Gastrocnemius medialis (tissue), 4 donors: ENCODE measurements around the gene DSN1.

Experiments used
- CTCF ChIP-seq, 5 experiments: fragments of 450-650 bp in 3 of 5; fragments of 200-600 bp in 2 of 5; sonication (generic) in 2 of 5; IDR thresholded peaks in 4 of 5; conservative IDR thresholded peaks in 1 of 5; 1 replicate in 4 of 5; 2 replicates in 1 of 5; pipeline ENCODE4 v1.5.1; 2016 to 2019; ENCODE audit warnings: antibody characterized with exemption in 5 of 5, mild to moderate bottlenecking in 3 of 5, moderate library complexity in 3 of 5
- POLR2A ChIP-seq, 2 donors: fragments of 450-650 bp; IDR thresholded peaks; one replicate each; pipeline ENCODE4 v1.6.1; 2017; ENCODE audit warnings: antibody characterized with exemption in 2 of 2, mild to moderate bottlenecking in 2 of 2, moderate library complexity in 2 of 2

GRCh38 chr20:36752582-36752981, 21.0 kb downstream of the DSN1 start:
- no peak for TF ChIP-seq CTCF (IDR thresholded peaks at IDR 0.05 in 4 of 5, conservative IDR thresholded peaks at IDR 0.05 in 1 of 5)
- no peak for TF ChIP-seq POLR2A (IDR thresholded peaks at IDR 0.05)
